Subcutaneous adipose tissue (tissue), 4 donors: ENCODE results near the gene ZBTB42. TPM values are rescaled to one million over a fixed set of nuclear protein-coding genes. Genes with fewer than 3 reads are reported as not detected.

Source experiments
- CTCF ChIP-seq: fragments of 450-650 bp; IDR thresholded peaks from one replicate; pipeline ENCODE4 v1.5.1; 2016; ENCODE audit warnings: low read depth, mild to moderate bottlenecking, control low read depth, antibody characterized with exemption, moderate library complexity
- total RNA-seq, 4 donors: library from RNA; depleted of rRNA; stranded (reverse); fragments of >200 nt; gene quantifications; one replicate each; pipeline ENCODE4 v1.1.0, GENCODE V29; 2016

The ZBTB42 gene
- total RNA-seq, 4 donors from 2014 or later = 1.5 to 18.1 (median 3.1) TPM

- TF ChIP-seq CTCF = no peak
Observed at GRCh38 chr14:104775073-104775489, 25.8 kb upstream of the ZBTB42 start.

- TF ChIP-seq CTCF = no peak
Observed at GRCh38 chr14:104776481-104776880, 24.4 kb upstream of the ZBTB42 start.

GRCh38 chr14:104776961-104777807, 23.7 kb upstream of the ZBTB42 start:
- TF ChIP-seq CTCF = no peak

- TF ChIP-seq CTCF = no peak
Observed at GRCh38 chr14:104777808-104778249, 23.1 kb upstream of the ZBTB42 start.

GRCh38 chr14:104778694-104779331, 22.1 kb upstream of the ZBTB42 start:
- no peak for TF ChIP-seq CTCF

GRCh38 chr14:104779776-104780512, 21.0 kb upstream of the ZBTB42 start:
- no peak for TF ChIP-seq CTCF
